ENCODE data around the gene DEPDC7. TPM values are rescaled to one million over a fixed set of nuclear protein-coding genes. Genes with fewer than 3 reads are reported as not detected.

DEPDC7 gene
- total RNA-seq, 1 experiment from 2014 or later: 5.6 TPM

GRCh38 chr11:33039274-33040032 lies 23.8 kb downstream of the DEPDC7 start, which contains the start of gene TCP11L1:
Gene TCP11L1, plus strand, starts transcription at chr11:33039572. Its CDS starts 4,202 bp downstream, at chr11:33043774.
- H3K4me1 Mint-ChIP-seq: peaks cover 10% of the 10 kb centered on the region
- peak within 1 kb of the TSS; percentile 84 for H3K4me3 Mint-ChIP-seq
- POLR2A ChIA-PET: interaction anchor here (0.8 to 2.1 kb wide), 8 partner anchors 14 to 611 kb away, joined by 3 to 12 read pairs (median 5); partner anchors contain the start of genes CSTF3, DEPDC7 and QSER1
- DNase-seq (ENCODE audit: low spot score) (peak; percentile 94), ATAC-seq (peak; percentile 89)
- H3K9me3 Mint-ChIP-seq: no peaks in the 10 kb centered on the region
- H3K27ac Mint-ChIP-seq: peak within 1 kb of the TSS; percentile 96
- CTCF ChIA-PET: interaction anchor here (0.7 to 2.6 kb wide), 5 partner anchors 21 to 169 kb away, joined by 3 to 18 read pairs (median 8); partner anchors contain the start of genes DEPDC7 and QSER1
- H3K27me3 Mint-ChIP-seq (ENCODE audit: low read depth): no peaks in the 10 kb centered on the region
- peaks cover 6% of the 10 kb centered on the region for H3K36me3 Mint-ChIP-seq
- TF ChIP-seq ZNF317 (CRISPR knock-in tag; IDR thresholded peaks at IDR 0.05; ENCODE audit: borderline replicate concordance, low read depth): peak; percentile 54; the same call in 1 of the 2 replicates
- peak; percentile 23; the same call in 1 of the 2 replicates for TF ChIP-seq ARID4B (CRISPR knock-in tag; IDR thresholded peaks at IDR 0.05; ENCODE audit: borderline replicate concordance)
- TF ChIP-seq E2F5 (CRISPR knock-in tag; IDR thresholded peaks at IDR 0.05): peak; percentile 94; the same call in 1 of the 2 replicates
- peak; percentile 15; the same call in 1 of the 2 replicates for TF ChIP-seq NFE2L1 (CRISPR knock-in tag; IDR thresholded peaks at IDR 0.05)
- TF ChIP-seq ZNF138 (CRISPR knock-in tag; conservative IDR thresholded peaks at IDR 0.05): no peak
- peak; percentile 11; the same call in 1 of the 2 replicates for TF ChIP-seq E2F4 (CRISPR knock-in tag; IDR thresholded peaks at IDR 0.05; ENCODE audit: borderline replicate concordance, low read depth)
- TF ChIP-seq TP53 (CRISPR knock-in tag; IDR thresholded peaks at IDR 0.05): 0 out of 2 replicates have a peak, but pooled peaks have one; percentile 19
- peak; percentile 92 for TF ChIP-seq KAT7 (CRISPR knock-in tag; IDR thresholded peaks at IDR 0.05; ENCODE audit: borderline replicate concordance)
- TF ChIP-seq STAT6 (CRISPR knock-in tag; conservative IDR thresholded peaks at IDR 0.05; ENCODE audit: low read depth): no peak
- no peak for TF ChIP-seq ZMAT4 (CRISPR knock-in tag; IDR thresholded peaks at IDR 0.05)
- TF ChIP-seq HMGA2 (CRISPR knock-in tag; IDR thresholded peaks at IDR 0.05): no peak
- TF ChIP-seq USF1 (CRISPR knock-in tag; IDR thresholded peaks at IDR 0.05): no peak; the same call in 1 of the 2 replicates
- no peak for TF ChIP-seq ZSCAN18 (CRISPR knock-in tag; IDR thresholded peaks at IDR 0.05)
- peak; percentile 86; the same call in 1 of the 2 replicates for TF ChIP-seq MYBL2 (CRISPR knock-in tag; IDR thresholded peaks at IDR 0.05)
- peak; percentile 71; the same call in 1 of the 2 replicates for TF ChIP-seq ZBTB43 (CRISPR knock-in tag; IDR thresholded peaks at IDR 0.05)
- TF ChIP-seq CREM (CRISPR knock-in tag; IDR thresholded peaks at IDR 0.05): peak; percentile 82; the same call in 1 of the 2 replicates
- peak; percentile 97 for TF ChIP-seq PRDM15 (CRISPR knock-in tag; IDR thresholded peaks at IDR 0.05)

Measured in WTC11 (cell line).